OCI-LY3 (cell line): ENCODE results near the gene MAPK14.

Source experiments
- EZH2phosphoT487 ChIP-seq: fragments of 200-600 bp; shearing (Covaris generic); IDR thresholded peaks from 2 replicates; pipeline ENCODE4 v1.6.1; 2018; ENCODE audit warnings: antibody characterized with exemption, mixed run types, low read depth
- TF ChIP-seq, protein P1 (sequence below): fragments of 200-600, 300-600 bp; sonication (generic); IDR thresholded peaks from 2 replicates; pipeline ENCODE4 v1.5.1; 2014; ENCODE audit warnings: antibody characterized with exemption, low read length, low read depth

DNA sequence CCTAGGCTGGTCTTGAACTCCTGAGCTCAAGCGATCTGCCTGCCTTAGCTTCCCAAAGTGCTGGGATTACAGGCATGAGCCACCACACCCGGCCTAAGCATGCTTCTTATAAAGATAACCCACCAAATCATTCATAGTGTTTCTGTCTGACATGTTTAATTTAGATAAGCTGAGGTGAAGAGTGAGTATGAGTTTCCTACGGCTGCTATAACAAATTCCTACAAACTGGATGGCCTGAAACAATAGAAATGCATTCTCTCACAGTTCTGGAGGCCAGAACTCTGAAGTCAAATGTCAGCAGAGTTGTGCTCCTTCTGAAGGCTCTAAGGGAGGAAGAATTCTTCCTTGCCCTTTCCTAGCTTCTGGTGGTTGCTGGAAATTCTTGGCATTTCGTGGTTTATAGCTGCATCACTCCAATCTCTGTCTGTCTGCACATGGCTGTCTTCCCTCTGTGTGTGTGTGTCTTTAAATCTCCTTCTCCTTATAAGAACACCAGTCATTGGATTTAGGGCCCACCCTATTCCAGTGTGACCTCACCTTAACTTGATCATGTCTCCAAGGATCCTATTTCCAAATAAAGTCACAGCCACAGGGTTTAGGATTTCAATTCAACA lies 132.6 kb downstream of the MAPK14 start:
- TF ChIP-seq, protein P1, sequence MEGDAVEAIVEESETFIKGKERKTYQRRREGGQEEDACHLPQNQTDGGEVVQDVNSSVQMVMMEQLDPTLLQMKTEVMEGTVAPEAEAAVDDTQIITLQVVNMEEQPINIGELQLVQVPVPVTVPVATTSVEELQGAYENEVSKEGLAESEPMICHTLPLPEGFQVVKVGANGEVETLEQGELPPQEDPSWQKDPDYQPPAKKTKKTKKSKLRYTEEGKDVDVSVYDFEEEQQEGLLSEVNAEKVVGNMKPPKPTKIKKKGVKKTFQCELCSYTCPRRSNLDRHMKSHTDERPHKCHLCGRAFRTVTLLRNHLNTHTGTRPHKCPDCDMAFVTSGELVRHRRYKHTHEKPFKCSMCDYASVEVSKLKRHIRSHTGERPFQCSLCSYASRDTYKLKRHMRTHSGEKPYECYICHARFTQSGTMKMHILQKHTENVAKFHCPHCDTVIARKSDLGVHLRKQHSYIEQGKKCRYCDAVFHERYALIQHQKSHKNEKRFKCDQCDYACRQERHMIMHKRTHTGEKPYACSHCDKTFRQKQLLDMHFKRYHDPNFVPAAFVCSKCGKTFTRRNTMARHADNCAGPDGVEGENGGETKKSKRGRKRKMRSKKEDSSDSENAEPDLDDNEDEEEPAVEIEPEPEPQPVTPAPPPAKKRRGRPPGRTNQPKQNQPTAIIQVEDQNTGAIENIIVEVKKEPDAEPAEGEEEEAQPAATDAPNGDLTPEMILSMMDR, result no peak
- no peak for TF ChIP-seq EZH2phosphoT487
